HG02759 (cell line): Measurements from ENCODE around the gene GALNT14.

Experiments
- ATAC-seq: cut with Tn5 transposase; IDR thresholded peaks from one replicate; pipeline ENCODE4 v1.9.1; 2021; ENCODE audit warnings: mild to moderate bottlenecking, moderate library complexity; ENCODE audit not compliant: unreplicated experiment

GALNT14 gene

DNA sequence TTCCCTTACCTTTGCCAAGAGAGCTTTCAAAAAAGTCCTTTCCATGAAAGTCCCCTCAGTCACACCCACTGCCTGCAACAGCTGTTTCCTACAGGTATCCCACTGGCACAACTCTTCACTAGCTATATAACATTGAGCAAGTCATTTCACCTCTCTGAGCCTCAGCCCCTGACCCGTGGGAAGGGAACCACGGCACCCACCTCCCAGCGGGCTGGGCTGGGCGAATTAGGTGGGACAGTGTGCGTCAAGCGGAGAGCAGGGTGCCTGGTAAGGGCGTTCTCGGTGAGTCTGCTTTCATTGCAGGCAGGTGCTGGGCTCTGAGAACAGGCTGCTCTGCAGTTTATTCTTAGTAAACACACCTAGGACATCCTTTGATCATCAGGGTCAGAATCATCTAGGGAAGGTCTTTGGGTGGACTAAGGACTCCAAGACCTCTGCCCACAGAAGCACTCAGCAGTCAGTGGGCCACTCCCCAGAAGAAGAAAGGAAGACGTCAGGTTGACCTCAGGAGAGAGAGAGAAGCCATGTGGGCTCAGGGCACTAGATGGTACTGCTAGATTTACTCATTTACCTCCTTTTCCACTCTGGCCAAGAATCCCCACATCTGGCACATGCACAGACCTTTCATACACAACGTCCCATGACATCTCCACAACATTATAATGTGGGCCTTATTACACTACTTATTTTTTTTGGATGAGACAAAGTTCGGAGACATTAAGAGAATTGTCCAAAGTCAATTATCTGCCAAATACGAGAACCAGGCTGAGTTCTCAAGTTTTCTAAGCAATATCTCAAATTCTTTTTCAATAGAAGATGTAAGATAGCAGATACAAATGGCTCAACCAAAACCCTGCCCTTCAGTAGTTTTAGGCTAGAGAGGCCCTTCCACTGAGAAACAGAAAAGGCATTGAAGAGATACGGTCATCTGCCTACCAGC lies 79.9 kb downstream of the GALNT14 start:
- no peak for ATAC-seq

DNA sequence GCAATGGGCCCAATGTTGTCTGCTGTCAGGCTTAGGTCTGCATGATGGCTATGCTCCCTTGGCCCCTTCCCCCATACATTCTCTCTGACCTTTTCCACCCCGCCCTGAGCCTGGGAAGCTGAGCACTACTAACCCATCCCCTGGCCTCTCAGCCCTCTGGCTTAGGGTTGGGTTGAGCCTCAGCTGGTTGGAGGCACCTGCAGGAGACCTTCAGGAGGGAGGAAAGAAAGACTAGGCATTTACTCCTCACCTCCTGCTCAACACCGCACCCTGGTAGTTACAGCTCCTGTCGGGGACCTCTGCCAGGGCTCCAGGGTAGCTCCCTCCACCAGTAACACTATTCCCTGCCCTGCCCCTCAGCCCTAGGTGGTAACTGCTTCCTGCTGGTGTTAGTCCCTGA lies 80.5 kb downstream of the GALNT14 start:
- ATAC-seq, result no peak

DNA sequence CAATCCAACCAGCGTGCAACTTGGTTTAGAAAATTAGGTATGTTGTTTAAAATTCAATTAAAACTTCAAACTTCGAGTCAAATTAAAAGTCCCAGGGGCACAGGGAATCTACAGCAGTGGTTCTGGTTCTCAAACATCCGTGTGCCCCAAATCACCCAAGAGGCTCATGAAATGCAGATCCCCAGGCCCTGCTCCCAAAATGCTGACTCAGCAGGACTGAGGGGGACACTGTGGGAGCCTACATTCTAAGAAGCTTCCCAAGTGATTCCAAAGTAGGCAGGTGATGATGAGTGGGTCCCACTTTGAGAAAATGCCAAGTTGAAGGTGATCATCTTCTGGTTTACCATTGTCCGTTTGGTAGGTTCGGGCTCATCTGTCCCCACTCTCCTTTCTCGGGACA lies 82.3 kb downstream of the GALNT14 start:
- ATAC-seq, result no peak

DNA sequence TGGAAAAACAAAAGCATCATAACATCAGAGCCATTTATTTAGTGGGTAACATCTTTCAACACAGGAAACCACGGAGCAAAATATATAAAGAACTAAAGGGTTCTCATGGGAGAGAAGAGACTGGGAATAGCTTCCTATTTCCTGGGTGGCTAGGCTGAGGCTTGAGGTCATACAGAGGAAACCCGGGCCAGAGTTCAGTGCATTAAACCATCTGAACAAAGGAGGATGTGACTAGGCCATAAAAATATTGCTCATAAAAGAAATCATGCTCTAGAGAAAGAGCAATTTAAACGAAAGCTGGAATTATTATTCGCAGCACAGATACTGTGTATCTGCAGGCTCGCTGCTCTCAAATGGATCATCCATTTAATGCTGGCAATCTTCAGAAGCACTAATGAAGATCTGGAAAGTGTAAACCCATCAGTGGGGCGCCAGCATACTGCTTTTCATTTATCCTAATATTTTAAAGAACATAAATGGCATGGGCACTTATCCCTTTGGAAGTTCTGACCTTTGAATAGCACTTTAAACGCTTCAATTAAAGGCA lies 83.3 kb downstream of the GALNT14 start:
- no peak for ATAC-seq

DNA sequence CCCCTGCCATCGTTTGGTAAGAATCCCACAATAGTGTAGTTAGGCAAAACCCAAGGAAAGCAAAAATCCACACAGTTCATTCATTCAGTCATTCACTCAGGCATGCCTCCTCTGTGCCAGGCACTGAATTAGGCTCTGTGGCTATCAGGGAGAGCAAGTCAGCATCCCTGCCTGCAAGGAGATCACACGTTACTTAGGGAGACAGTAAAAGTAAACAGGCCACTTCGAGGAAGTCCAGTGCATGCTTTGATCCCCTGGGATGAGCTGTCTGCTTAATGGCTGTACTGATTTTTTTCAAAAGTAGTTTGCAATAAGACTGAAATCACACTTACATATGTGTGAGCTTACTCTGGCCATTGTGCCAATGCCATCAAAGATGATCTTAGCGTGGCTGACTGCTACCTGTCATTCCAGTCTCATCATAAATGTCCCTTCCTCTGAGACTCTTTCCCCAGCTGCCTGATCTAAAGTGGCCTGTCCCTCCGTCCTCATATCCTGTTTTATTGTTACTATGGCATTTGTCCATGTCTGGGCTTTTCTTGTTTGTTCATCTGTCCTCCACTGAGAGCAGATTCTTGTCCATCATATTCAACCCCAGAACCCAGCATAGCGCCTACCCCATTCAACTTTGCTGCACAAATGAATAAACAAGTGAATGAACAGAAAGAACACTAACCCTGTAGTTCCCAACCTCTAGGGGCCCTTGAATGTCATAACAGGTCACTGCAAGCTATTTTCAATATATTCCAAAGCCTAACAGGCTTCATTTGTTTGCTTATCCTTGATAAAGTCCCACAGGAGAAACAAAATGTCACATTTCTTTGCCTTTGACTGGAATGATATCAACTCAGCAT lies 84.1 kb downstream of the GALNT14 start:
- no peak for ATAC-seq

DNA sequence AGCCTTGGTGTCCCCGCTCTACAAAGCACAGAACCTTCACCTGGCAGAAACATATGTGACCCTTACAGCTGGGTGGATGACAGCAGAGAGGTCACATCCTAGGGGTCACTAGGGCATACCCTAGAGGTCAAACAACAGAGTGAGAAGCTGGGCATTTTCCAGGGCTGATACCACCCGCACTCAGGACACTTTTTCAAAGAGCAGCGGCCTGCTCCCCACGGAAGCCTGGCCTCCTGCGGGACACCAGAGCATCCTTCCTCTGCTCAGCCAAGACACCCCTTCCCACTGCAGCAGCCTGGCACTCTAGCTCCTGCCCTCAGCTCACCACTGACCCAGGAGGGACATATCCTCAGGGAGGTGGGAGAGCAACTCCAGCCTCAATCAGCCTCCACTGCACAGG lies 86.0 kb downstream of the GALNT14 start:
- no peak for ATAC-seq

DNA sequence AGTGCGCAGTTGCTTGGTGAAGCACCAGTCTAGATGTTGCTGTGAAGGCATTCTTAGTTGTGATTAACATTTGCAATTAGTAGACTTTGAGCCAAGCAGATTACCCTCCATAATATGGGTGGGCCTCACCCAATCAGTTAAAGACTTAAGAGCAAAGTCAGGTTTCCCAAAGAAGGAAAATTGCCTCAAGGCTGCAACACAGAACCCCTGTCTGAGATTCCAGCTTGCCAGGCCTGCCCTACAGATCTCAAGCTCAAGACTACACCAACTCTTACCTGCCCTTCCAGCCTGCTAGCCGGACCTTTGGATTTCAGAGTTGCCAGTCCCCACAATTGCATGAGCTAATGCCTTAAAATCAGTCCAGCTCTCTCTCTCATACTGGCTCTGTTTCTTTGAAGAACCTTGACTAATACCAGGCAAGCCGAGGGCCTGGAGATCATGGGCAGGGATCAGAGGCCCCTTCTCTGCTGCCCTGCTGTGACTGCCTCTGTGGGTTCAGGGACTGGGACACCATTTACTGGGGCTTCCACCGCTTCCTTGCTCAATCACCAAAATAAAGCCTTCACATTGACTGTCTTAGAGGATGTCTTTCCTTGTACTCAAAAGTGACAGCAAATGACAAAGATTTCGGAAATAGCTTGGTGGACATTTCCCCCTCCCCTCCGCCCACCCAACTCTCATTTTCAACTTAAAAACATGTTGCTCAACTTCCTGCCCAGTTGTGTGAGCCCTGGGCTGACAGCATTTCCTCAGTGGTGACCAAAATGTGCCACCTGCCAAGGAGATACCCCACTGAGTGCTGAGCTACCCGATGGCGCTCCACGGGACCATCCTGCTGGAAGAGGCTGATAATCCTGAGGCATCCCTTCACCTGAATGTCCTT lies 86.7 kb downstream of the GALNT14 start:
- ATAC-seq, result no peak

DNA sequence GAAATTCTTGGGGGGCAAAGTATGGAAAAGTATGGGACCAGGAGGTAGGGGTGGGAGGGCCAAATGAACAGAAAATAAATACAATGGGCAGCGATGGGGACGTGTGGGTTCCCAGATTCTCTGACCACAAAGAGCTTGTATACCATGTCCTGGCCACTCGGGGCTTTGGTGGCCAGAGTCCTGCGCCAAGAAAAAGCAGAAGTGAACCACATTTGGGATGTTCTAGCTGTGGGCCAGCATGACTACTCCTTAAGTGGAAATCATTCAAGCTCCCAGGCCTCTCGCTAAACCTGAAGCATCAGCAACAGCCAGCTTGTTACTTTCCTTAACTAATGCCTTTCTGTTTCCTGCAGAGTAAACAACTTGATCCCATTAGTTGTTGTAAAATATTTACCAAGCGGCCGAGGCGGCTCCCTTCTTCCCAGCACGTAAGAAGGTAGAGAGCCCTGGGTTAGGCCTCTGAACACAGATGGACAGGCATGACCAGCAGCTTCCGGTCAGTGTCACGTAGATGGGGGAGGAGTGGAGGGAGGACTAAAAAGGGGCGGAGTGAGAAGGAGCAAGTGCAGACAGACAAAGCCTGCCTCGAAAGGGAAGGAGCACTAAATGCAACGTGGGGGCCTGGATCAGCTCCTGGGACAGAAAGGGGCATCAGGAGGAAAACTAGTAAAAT lies 88.2 kb downstream of the GALNT14 start:
- no peak for ATAC-seq

DNA sequence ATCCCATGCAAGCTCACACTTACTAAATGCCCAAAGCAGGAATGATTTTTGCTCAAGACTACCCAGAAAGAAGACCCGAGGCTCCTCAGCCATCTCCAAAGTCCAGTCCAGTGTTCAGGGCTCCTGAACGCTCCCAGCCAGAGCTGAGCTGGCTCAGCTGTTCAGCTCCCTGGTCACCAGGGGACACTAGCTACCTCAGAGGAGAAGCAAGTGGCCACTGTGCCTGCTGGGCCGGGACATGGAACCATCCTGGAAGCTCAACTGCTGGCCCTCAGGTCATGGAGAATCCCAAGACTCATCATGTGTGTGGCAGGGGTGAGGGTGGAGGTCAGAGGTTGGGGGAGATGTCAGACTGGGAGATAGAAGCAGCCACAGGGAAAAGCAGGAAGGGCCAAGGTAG lies 89.0 kb downstream of the GALNT14 start:
- ATAC-seq, result no peak

DNA sequence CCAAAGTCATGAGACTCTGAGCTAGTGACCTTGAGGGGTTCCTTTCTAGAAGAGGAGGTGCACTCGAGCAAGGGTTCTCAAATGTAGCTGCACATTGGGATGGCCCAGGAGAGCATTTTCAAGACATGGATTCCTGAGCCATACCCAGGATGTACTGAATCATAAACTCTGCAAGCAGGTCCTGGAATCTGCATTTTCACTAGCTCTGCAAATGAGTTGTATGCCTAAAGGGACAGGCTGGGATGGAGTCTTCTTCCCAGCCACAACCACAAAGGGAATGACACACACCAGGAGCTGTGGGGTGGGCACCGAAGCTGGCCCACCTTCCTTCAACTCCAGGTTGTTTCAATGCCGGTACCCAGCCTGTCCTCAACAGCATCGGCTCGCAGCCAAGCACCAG lies 90.6 kb downstream of the GALNT14 start:
- ATAC-seq, result no peak

DNA sequence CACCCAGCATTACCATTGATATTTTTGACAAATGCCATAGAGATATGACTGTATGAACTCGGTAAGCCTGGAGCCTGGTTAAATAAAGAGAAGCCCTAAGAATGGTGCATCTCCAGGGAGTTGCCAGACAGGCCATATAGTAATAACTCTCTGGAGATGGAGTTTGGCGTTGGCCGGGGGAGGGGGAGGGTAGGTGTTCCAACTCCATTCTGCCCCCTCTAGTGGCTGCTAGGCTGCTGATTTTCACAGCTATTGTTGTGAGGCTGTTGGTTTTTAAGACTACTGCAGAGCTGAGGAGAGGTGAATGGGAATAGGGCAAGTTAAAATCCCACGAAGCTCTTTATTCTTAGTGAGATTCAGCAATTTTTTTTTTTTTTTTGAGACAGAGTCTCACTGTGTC lies 99.9 kb downstream of the GALNT14 start:
- no peak for ATAC-seq

DNA sequence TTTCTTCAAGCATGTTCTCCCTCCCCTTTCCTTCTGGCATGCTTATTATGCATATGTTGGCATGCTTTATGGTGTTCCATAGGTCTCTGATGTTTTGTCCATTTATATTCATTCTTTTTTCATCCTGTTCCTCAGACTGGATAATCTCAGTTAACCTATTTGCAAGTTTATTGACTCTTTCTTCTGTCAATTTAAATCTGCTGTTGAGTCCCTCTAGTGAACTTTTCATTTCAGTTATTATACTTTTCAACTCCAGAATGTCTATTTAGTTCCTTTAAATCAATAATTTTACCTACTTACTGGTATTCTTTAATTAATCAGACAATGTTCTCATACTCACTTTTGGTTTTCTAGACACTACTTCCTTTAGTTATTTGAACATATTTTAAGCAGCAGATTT lies 101.2 kb downstream of the GALNT14 start:
- ATAC-seq, result no peak

DNA sequence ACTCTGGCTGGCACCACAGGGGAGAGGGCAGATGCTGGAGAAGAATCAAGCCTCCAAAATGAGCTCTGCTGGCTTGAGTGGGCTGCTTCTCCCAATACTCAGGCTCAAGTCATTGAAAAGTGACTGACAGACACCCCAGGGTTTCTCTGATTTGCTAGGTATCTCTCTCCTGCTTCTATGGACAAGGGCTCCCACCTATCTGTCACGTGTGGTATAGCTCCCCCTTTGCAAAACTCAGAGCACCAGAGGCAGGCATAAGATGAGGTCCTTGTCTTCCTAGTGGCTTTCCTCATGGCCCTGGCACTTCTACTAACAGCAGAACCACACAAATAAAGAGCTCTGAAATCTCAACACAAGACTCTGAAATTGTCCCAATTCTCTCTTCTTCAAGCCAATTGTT lies 105.2 kb downstream of the GALNT14 start:
- ATAC-seq, result no peak

DNA sequence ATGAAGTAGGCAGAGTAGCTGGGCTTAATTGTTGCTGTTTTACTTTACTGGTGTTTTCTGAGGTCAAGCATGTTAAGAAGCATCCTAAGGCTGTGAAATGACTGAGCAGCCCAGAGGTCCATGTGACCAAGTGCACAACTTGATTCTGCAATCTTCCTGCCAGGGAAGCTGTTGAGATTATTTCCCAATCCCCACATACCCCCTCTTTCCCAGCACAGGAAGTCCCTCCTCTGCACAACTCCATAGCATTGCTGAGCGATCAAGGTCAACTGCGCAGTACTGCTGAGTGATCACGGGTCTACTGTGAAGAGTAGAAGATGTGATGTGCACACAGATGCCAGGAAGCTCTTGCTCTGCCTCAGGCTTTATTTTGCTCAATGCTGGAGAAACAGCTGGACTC lies 105.8 kb downstream of the GALNT14 start:
- no peak for ATAC-seq

DNA sequence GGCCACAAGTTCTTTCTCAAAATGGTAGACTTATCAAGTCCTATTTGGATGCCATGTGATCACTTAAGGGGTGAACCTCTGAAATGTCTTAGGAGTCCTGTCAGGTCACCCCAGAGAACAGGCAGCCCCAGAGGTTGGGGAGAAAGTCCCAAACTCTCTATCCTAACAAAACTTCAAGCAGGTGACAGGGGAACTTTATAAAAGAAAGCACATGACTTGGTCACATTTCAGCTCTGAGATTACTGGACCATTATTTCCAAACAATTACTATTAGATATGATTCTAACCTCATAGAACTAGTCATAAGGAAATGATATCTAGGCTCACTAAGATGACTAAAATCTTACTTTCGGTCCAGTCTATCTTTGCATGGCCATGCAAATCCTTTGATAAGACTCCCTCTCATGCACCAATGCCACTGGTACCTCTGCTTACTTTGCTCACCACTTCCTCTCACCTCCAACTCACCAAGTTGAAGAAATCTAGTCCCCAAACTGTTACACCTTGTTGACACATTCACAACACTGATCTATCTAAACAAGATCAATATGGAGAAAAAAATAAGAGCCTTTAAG lies 107.0 kb downstream of the GALNT14 start:
- ATAC-seq, result peak; percentile 74

DNA sequence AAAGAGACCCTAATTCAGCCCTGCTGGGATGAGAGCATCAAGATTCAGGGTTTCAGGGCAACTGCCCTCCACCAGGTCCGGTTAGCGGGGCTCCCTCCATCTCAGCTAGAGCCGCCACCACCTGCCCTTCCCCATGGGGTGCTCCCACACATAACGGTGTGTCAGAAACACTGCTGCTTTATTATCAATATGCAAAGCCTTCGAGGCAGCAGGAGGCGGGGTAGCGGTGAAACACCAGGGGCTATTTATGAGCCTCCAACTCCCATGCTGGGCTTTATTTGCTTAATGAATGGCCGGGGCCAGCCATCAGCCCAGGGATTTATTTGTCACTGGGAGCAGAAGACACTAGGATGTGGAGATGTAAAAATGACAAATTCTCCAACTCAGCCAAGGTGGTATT lies 109.8 kb downstream of the GALNT14 start:
- no peak for ATAC-seq

DNA sequence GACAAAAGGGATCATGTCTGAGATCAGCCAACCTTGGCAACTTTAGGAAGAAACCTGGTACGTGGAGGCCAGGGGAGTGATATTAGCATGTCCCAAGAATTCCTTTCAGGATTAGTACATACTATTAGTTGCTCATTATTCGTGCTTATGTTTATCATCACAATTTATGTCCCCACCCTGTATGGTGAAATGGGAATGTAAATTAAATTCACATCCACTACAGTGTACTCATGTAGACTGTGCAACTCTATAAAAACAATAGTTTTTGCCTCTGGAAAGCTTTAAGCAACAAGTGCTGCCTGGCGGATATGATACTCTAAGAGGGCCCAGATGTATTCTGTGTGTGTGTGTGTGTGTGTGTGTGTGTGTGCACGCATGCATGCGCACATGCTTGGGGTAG lies 110.7 kb downstream of the GALNT14 start:
- ATAC-seq, result no peak

DNA sequence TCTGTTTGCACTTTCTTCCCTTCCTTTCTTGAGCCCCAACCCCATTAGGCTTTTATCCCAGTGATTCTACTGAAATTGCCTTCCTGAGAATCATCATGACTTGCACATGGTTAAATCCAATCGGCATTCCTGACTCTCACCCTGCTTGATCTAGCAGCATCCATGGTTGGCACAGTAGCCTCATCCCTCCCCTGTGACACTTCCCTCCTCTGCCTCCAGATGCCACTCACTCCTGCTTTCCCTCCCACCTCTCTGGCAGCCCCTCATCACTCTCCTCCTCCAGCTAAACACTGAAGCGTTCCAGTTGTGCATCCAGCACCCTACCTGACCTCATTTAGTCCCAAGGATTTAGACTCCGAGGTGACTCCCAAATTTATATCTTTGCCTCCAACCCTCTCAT lies 114.7 kb downstream of the GALNT14 start:
- ATAC-seq, result no peak

DNA sequence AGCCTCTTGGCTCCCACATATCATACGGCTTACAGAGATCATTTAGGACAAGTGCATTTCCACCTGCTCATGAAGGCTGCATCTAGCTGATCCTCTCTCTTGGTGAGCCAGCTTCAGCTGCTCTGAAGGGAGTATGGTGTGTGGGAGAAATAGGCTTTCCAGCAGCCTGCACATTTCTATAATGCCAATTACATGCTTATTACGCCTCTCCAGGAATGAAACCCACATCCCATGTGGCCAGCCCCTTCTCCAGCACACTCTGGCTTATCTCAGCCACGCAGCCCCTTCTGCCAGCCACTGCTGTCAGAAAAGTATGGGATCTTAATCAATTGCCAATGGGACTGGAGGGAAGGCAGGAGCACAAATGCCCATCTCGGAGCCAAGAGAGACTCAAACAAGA lies 117.5 kb downstream of the GALNT14 start:
- ATAC-seq, result no peak

DNA sequence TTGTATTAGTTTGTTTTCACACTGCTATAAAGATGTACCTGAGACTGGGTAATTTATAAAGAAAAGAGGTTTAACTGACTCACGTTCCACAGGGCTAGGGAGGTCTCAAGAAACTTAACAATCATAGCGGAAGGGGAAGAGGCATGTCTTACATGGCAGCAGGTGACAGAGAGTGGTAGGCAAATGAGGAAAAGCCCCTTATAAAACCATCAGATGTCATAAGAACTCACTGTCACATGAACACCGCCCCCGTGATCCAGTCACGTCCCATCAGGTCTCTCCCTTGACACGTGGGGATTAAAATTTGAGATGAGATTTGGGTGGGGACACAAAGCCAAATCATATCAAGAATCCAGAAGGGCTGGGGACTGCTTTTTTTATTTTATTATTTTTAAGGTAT lies 120.0 kb downstream of the GALNT14 start:
- no peak for ATAC-seq
